ENCODE data around the gene TSHR.

DNA sequence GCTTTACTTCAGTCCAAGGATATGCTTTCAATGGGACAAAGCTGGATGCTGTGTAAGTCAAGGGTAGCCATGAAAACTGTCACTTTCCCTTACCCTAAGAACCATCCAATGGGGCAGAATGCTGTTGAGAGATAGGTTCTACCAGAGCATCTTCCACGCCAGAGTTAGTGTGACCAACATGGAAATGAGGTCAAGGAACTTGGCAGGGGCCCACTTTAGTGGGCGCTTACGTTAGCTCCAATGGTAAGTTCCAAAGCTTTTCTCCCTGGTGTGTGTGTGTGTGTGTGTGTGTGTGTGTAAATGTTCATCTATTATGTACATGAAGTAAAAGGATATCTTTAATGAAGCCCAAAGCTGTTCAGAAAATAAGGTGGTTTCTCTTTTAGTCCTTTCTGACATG, 141.2 kb downstream of the TSHR start:
- TF ChIP-seq, protein P1, sequence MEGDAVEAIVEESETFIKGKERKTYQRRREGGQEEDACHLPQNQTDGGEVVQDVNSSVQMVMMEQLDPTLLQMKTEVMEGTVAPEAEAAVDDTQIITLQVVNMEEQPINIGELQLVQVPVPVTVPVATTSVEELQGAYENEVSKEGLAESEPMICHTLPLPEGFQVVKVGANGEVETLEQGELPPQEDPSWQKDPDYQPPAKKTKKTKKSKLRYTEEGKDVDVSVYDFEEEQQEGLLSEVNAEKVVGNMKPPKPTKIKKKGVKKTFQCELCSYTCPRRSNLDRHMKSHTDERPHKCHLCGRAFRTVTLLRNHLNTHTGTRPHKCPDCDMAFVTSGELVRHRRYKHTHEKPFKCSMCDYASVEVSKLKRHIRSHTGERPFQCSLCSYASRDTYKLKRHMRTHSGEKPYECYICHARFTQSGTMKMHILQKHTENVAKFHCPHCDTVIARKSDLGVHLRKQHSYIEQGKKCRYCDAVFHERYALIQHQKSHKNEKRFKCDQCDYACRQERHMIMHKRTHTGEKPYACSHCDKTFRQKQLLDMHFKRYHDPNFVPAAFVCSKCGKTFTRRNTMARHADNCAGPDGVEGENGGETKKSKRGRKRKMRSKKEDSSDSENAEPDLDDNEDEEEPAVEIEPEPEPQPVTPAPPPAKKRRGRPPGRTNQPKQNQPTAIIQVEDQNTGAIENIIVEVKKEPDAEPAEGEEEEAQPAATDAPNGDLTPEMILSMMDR (IDR thresholded peaks at IDR 0.05) = no peak
- no peak for TF ChIP-seq POLR2A (IDR thresholded peaks at IDR 0.05)
